ENCODE measurements around the gene ARFGEF3.

- TF ChIP-seq CTCF (conservative IDR thresholded peaks at IDR 0.05 in 1 of 2, IDR thresholded peaks at IDR 0.05 in 1 of 2; ENCODE audit: low read depth in 1 of 2, low read length in 2 of 2) (no peak), EZH2 (IDR thresholded peaks at IDR 0.05; ENCODE audit: low read length, missing control alignments) (no peak)
Observed at GRCh38 chr6:138310294-138310693, 148.6 kb downstream of the ARFGEF3 start.
